CD14-positive monocyte (primary cell): ENCODE results near the gene ATP4A. TPM values are rescaled to one million over a fixed set of nuclear protein-coding genes. Genes with fewer than 3 reads are reported as not detected.

Source experiments
- DNase-seq, 3 donors: peaks; one replicate each; pipeline ENCODE4 v3.0.0-alpha.2; 2011 to 2022
- H2AFZ ChIP-seq: 2 replicates; pipeline ENCODE4 v1.6.0; 2012; ENCODE audit warnings: mild to moderate bottlenecking, low read depth, low read length, inconsistent platforms; ENCODE audit not compliant: insufficient read depth, poor library complexity, severe bottlenecking
- H3K27ac ChIP-seq, 2 donors: 1 replicate in 1 of 2; 2 replicates in 1 of 2; pipeline ENCODE4 v1.5.1; 2012 to 2013; ENCODE audit warnings: low read length in 2 of 2, control low read depth in 1 of 2, inconsistent platforms in 1 of 2, low read depth in 1 of 2, mild to moderate bottlenecking in 1 of 2
- H3K27me3 ChIP-seq, 2 donors: one replicate each; pipeline versions ENCODE4 v1.6.0 to v1.6.1; 2011 to 2013; ENCODE audit warnings: low read length in 2 of 2; ENCODE audit not compliant: control insufficient read depth in 2 of 2, insufficient read depth in 2 of 2
- H3K36me3 ChIP-seq, 2 donors: replicated peaks in 1 of 2; 1 replicate in 1 of 2; 2 replicates in 1 of 2; pipeline versions ENCODE4 v1.5.1 to v1.6.1; 2012 to 2013; ENCODE audit warnings: low read length in 2 of 2, control low read depth in 1 of 2, inconsistent platforms in 1 of 2, mild to moderate bottlenecking in 1 of 2; ENCODE audit not compliant: insufficient read depth in 2 of 2, control insufficient read depth in 1 of 2
- H3K4me1 ChIP-seq, 2 donors: 1 replicate in 1 of 2; 2 replicates in 1 of 2; pipeline versions ENCODE4 v1.5.1 to v1.6.1; 2012 to 2013; ENCODE audit warnings: low read length in 2 of 2, control low read depth in 1 of 2, inconsistent platforms in 1 of 2, mild to moderate bottlenecking in 1 of 2, moderate library complexity in 1 of 2; ENCODE audit not compliant: insufficient read depth in 2 of 2, control insufficient read depth in 1 of 2
- H3K4me2 ChIP-seq: replicated peaks from 2 replicates; pipeline ENCODE3; 2012; ENCODE audit warnings: low read length, moderate library complexity, mild to moderate bottlenecking; ENCODE audit not compliant: poor library complexity, severe bottlenecking; ENCODE audit errors: extremely low read depth
- H3K4me3 ChIP-seq, 3 experiments: fragments of 200-600 bp in 1 of 3; sonication (generic) in 1 of 3; replicated peaks in 1 of 3; 1 replicate in 2 of 3; 2 replicates in 1 of 3; pipeline ENCODE4 v1.5.1; 2011 to 2013; ENCODE audit warnings: low read length in 3 of 3, mild to moderate bottlenecking in 3 of 3, control low read depth in 2 of 3, low read depth in 2 of 3, inconsistent platforms in 1 of 3, moderate library complexity in 1 of 3
- H3K79me2 ChIP-seq: 2 replicates; pipeline ENCODE4 v1.6.0; 2012; ENCODE audit warnings: mild to moderate bottlenecking, control low read depth, inconsistent platforms, low read length, moderate library complexity; ENCODE audit not compliant: insufficient read depth
- H3K9ac ChIP-seq: 2 replicates; pipeline ENCODE4 v1.6.0; 2017; ENCODE audit warnings: low read length, mild to moderate bottlenecking; ENCODE audit not compliant: insufficient read depth, poor library complexity, severe bottlenecking
- H3K9me3 ChIP-seq, 2 donors: replicated peaks in 1 of 2; 1 replicate in 1 of 2; 2 replicates in 1 of 2; pipeline versions ENCODE4 v1.5.1 to v1.6.1; 2012 to 2013; ENCODE audit warnings: low read length in 2 of 2, control low read depth in 1 of 2; ENCODE audit not compliant: control insufficient read depth in 1 of 2, insufficient read depth in 1 of 2
- H4K20me1 ChIP-seq: 2 replicates; pipeline ENCODE4 v1.6.0; 2012; ENCODE audit warnings: mild to moderate bottlenecking, low read length, control low read depth, moderate library complexity; ENCODE audit not compliant: insufficient read depth
- H3K27ac Mint-ChIP-seq, 7 donors: one replicate each; pipeline ENCODE4 v1.8.0; 2020; ENCODE audit warnings: mild to moderate bottlenecking in 7 of 7, mixed read lengths in 7 of 7, moderate library complexity in 6 of 7, inconsistent platforms in 2 of 7
- H3K27me3 Mint-ChIP-seq, 3 donors: one replicate each; pipeline ENCODE4 v1.8.0; 2021 to 2022; ENCODE audit warnings: low read depth in 3 of 3, mild to moderate bottlenecking in 3 of 3, mixed read lengths in 3 of 3, moderate library complexity in 3 of 3, inconsistent platforms in 1 of 3
- H3K36me3 Mint-ChIP-seq, 2 donors: one replicate each; pipeline ENCODE4 v1.8.0; 2020; ENCODE audit warnings: mixed read lengths in 2 of 2, inconsistent platforms in 1 of 2, mild to moderate bottlenecking in 1 of 2
- H3K4me1 Mint-ChIP-seq: one replicate; pipeline ENCODE4 v1.8.0; 2020; ENCODE audit warnings: mild to moderate bottlenecking, mixed read lengths
- H3K4me3 Mint-ChIP-seq, 2 donors: one replicate each; pipeline ENCODE4 v1.8.0; 2020; ENCODE audit warnings: mild to moderate bottlenecking in 2 of 2, mixed read lengths in 2 of 2, moderate library complexity in 1 of 2
- H3K9me3 Mint-ChIP-seq, 7 donors: one replicate each; pipeline ENCODE4 v1.8.0; 2020 to 2022; ENCODE audit warnings: mixed read lengths in 7 of 7, mild to moderate bottlenecking in 6 of 7, moderate library complexity in 6 of 7, inconsistent platforms in 2 of 7
- CTCF ChIP-seq: fragments of 200-600 bp; IDR thresholded peaks from one replicate; pipeline ENCODE4 v1.8.0; 2022; ENCODE audit warnings: antibody characterized with exemption, mild to moderate bottlenecking
- WGBS: methylation state at CpG from one replicate; pipeline ENCODE4 v1.1.5; 2013; ENCODE audit warnings: missing lambda C conversion rate; ENCODE audit not compliant: insufficient coverage; 5-methylcytosine and 5-hydroxymethylcytosine counted together
- intact Hi-C, 2 donors: fragments of 100-400 bp; cut with micrococcal nuclease; formaldehyde crosslinking; loops; one replicate each; pipeline versions ENCODE4 v1.15.0 to v1.15.1; 2023
- polyA plus RNA-seq, 3 donors: library from polyadenylated mRNA; depleted of rRNA in 1 of 3; unstranded in 2 of 3; stranded (reverse) in 1 of 3; fragments of 300-500 nt in 2 of 3; fragments of >200 nt in 1 of 3; fragmentation: Illumina TruSeq in 2 of 3; gene quantifications; 1 replicate in 2 of 3; 2 replicates in 1 of 3; pipeline ENCODE4 v1.2.3, GENCODE V29; 2012 to 2021

The ATP4A gene
- polyA plus RNA-seq, 3 donors = not detected

- no peak overlapping the region for H3K27ac ChIP-seq
- H3K4me3 ChIP-seq = no peak overlapping the region
- peaks cover 4% of the 10 kb centered on the region for H4K20me1 ChIP-seq
- no peak overlapping the region for H3K27ac Mint-ChIP-seq
- H3K4me1 ChIP-seq = peaks cover 10 to 12% of the 10 kb centered on the region in 2 donors
- H3K9me3 Mint-ChIP-seq = peaks cover 0 to 5% (median 2%) of the 10 kb centered on the region in 7 donors
- no peak for TF ChIP-seq CTCF
- H3K27me3 Mint-ChIP-seq = peaks cover 18 to 24% (median 18%) of the 10 kb centered on the region in 3 donors
- peaks cover 0 to 11% of the 10 kb centered on the region in 2 donors for H3K27me3 ChIP-seq
- H3K4me2 ChIP-seq = no peak overlapping the region
- no peak overlapping the region for H2AFZ ChIP-seq
- H3K9me3 ChIP-seq = no peaks in the 10 kb centered on the region
- H3K4me1 Mint-ChIP-seq = peaks cover 13% of the 10 kb centered on the region
- H3K9ac ChIP-seq = no peak overlapping the region
- 78% methylated on average over 11 of the region's 14 CpGs for WGBS
- DNase-seq = no peak
- peaks cover 8 to 12% of the 10 kb centered on the region in 2 donors for H3K36me3 Mint-ChIP-seq
- no peaks in the 10 kb centered on the region for H3K79me2 ChIP-seq
- no peaks in the 10 kb centered on the region for H3K36me3 ChIP-seq
- H3K4me3 Mint-ChIP-seq = no peak overlapping the region
- intact Hi-C loops = no loop called here
Observed at GRCh38 chr19:35553385-35554000, 10.0 kb downstream of the ATP4A start.

GRCh38 chr19:35552534-35553384 is 10.7 kb downstream of the ATP4A start:
- 87% methylated on average over 12 of the region's 13 CpGs for WGBS
- Histone ChIP-seq H3K4me1 (peaks cover 3 to 5% of the 10 kb centered on the region in 2 donors), H3K79me2 (no peaks in the 10 kb centered on the region), H3K9me3 (no peaks in the 10 kb centered on the region), H3K9ac (no peak overlapping the region), H3K4me2 (no peak overlapping the region), H3K27ac (no peak overlapping the region), H3K27me3 (peaks cover 0 to 8% of the 10 kb centered on the region in 2 donors), H3K36me3 (peaks cover 2% of the 10 kb centered on the region in 2 donors), H4K20me1 (peaks cover 4% of the 10 kb centered on the region), H3K4me3 (no peak overlapping the region), H2AFZ (no peak overlapping the region)
- no peak for TF ChIP-seq CTCF
- Mint-ChIP-seq H3K27me3 (peaks cover 13 to 17% (median 15%) of the 10 kb centered on the region in 3 donors), H3K4me1 (peaks cover 10% of the 10 kb centered on the region), H3K4me3 (no peak overlapping the region), H3K27ac (peak overlapping the region in 2 of 7 donors; percentile 21 to 29), H3K36me3 (peaks cover 10 to 15% of the 10 kb centered on the region in 2 donors), H3K9me3 (peaks cover 0 to 4% (median 2%) of the 10 kb centered on the region in 7 donors)
- intact Hi-C loops = no loop called here
- DNase-seq = no peak
